HCT116 (cell line): Measurements from ENCODE around the gene GDF2.

Experiments used
- CTCF ChIP-seq, 3 experiments: fragments of 200-600 bp in 1 of 3; sonication (generic) in 1 of 3; IDR thresholded peaks in 2 of 3; conservative IDR thresholded peaks in 1 of 3; 2 replicates each; pipeline ENCODE4 v1.5.1; 2012 to 2017; ENCODE audit warnings: low read depth in 2 of 3, low read length in 2 of 3, antibody characterized with exemption in 1 of 3, borderline replicate concordance in 1 of 3, control low read depth in 1 of 3, mild to moderate bottlenecking in 1 of 3, mixed read lengths in 1 of 3, mixed run types in 1 of 3, moderate library complexity in 1 of 3; ENCODE audit not compliant: insufficient read depth in 1 of 3
- MAX ChIP-seq: IDR thresholded peaks from 2 replicates; pipeline ENCODE4 v1.6.1; 2012
- POLR2A ChIP-seq: IDR thresholded peaks from 2 replicates; pipeline ENCODE4 v1.7.0; 2011; ENCODE audit warnings: borderline replicate concordance; ENCODE audit not compliant: insufficient read depth, insufficient read length; ENCODE audit errors: extremely low read depth
- RAD21 ChIP-seq: IDR thresholded peaks from 2 replicates; pipeline ENCODE4 v1.6.1; 2012; ENCODE audit warnings: low read depth, mild to moderate bottlenecking
- REST ChIP-seq: IDR thresholded peaks from 2 replicates; pipeline ENCODE4 v1.6.1; 2012; ENCODE audit warnings: low read depth
- SIN3A ChIP-seq: IDR thresholded peaks from 2 replicates; pipeline ENCODE4 v1.6.1; 2012; ENCODE audit warnings: low read depth
- SP1 ChIP-seq: IDR thresholded peaks from 2 replicates; pipeline ENCODE4 v1.6.1; 2012; ENCODE audit warnings: low read depth
- ZNF274 ChIP-seq: fragments of 200-500 bp; sonication (Bioruptor generic); IDR thresholded peaks from 2 replicates; pipeline ENCODE4 v1.6.1; 2014; ENCODE audit warnings: mild to moderate bottlenecking, low read depth, low read length, inconsistent platforms

- TF ChIP-seq RAD21 (peak; percentile 81), SP1 (no peak), POLR2A (no peak), REST (no peak), CTCF (IDR thresholded peaks at IDR 0.05 in 2 of 3, conservative IDR thresholded peaks at IDR 0.05 in 1 of 3; ENCODE audit: borderline replicate concordance in 1 of 3, insufficient read depth in 1 of 3, low read depth in 2 of 3, low read length in 2 of 3) (peak; percentile 76 to 99 (median 98); a peak in 5 of 6 replicates), SIN3A (no peak), MAX (no peak), ZNF274 (no peak)
Measured at GRCh38 chr10:47361293-47361692, 39.0 kb downstream of the GDF2 start.
